RCC 7860 (cell line): Measurements from ENCODE around the gene RAD17.
"Not testable (repeated sequence)": the region's sequence is repeated elsewhere in the genome, so short reads cannot be mapped to it uniquely, and the experiment has no call there.

Experiments used
- DNase-seq: peaks from one replicate; pipeline ENCODE4 v3.0.0-alpha.2; 2015; ENCODE audit warnings: low spot score
- FAIRE-seq: peaks from 2 replicates; lab custom pipeline; 2012; peaks lifted over from hg19 to GRCh38; lab: Jason Lieb, UNC

RAD17 gene

GRCh38 chr5:69369340-69370121, at the start of gene RAD17, which contains the start of the genes AK6 and TAF9:
TSS of gene RAD17 (plus strand) at chr5:69369818. CDS start at chr5:69372209, 2,391 bp downstream.
TSS of gene AK6 (minus strand) at chr5:69369520. CDS start at chr5:69369490, 30 bp downstream.
TSS of gene TAF9 (minus strand) at chr5:69369520. CDS start at chr5:69365737, 3,783 bp downstream.
- FAIRE-seq: no peak
- peak; percentile 62 for DNase-seq

DNA sequence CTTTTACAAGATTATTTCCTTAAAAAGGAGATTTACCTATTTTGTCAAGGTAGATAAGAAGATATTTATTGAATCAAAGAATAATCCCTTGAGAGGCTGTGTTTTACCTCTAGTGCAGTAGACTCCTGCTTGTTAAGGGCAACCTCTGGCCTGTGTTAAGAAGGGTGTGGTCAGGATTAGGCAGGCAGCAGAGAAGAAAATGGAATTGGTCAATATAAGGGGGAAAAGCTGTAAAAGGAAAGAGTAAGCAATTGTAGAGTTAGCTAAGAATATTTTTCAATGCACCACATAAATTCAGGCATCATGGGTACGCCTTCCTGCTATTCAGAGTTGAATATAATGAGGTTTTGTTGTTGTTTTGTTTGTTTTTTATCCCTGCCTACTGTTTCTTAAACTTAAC, 43.3 kb upstream of the RAD17 start:
- DNase-seq (no peak), FAIRE-seq (no peak)

GRCh38 chr5:69329905-69330489, 39.6 kb upstream of the RAD17 start:
- DNase-seq (no peak), FAIRE-seq (no peak)

DNA sequence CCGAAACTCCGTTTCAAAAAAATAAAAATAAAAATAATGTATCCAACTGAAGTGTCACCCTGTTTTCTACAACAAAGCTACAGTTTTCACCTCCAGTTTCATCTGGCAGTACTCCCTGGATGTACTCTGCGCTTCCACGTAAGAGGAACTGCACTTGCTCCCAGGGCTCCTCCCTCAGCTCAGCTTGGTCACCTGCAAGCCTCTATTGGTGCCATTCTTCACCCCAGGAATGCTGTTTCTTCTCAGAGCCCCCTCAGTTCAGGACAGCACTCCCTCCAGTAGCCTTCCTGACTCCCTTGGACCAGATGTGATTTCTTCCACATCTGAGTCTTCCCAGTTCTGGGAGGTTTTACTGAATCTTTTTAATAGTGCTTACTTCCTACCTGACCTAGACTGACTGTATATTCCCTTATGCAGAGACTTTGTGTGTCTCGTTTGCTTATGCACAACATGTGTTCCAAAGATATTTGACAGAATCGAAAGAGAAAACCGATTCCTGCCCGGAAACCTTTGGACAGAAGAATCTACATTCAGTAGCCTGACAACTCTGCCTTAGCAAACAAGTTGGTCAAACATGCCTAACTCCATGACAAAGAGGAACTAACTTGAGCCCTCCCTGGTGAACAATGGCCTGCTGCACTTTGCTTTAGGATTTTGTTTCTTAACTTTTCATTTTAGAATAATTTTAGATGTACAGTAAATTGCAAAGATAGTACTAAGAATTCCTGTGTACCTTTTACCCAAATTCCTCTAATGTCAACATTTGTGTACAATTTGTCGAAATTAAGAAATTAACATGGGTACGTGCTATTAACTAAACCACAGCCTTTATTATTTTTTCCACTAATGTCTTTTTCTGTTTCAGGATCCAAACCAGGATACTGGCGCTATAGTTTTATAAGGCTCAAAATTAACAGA, 37.8 kb upstream of the RAD17 start:
- DNase-seq: no peak
- no peak for FAIRE-seq

DNA sequence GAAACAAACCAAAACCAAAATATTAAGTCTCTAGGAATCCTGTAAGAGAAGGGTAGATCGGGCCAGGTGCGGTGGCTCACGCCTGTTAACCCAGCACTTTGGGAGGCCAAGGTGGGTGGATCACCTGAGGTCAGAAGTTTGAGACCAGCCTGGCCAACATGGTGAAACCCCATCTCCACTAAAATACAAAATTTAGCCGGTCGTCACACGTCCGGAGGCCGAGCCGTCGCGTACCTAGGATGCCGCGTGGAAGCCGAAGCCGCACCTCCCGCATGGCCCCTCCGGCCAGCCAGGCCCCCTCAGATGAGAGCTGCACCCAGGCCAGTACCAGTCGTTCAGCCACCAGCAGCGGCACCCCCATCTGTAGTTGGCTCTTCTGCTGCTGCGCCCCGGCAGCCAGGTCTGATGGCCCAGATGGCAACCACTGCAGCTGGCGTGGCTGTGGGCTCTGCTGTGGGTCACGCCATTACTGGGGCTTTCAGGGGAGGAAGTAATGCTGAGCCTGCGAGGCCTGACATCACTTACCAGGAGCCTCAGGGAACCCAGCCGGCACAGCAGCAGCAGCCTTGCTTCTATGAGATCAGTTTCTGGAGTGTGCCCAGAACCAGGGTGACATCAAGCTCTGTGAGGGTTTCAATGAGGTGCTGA, 35.8 kb upstream of the RAD17 start:
- not testable (repeated sequence) for FAIRE-seq, DNase-seq

GRCh38 chr5:69334793-69335268, 34.8 kb upstream of the RAD17 start:
- no peak for FAIRE-seq

DNA sequence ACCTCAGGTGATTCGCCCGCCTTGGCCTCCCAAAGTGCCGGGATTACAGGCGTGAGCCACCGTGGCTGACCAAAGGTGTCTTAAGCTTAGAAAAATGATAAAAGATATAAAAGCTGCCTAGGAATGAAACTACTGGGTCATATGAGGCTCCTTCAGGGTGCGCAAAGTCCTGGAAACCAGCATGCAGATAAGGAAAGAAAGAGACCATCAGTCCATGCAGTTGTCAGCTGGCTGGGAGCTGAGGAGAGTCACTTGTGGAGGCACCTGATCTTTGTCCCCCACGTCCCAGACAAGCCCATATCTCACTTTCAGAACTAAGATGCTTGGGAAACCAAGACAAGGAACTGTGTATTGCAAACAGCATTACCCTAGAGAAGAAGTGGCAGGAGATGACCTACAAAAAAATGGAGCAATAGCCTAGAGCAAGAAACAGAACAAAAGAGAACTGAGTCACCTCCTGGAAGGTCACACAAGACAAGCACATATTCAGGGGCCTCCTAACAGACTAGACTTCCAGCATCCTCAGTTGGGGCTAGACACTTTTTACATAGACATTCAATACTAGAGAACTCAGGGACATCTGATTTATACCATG, 34.2 kb upstream of the RAD17 start:
- FAIRE-seq (no peak), DNase-seq (no peak)

More at GRCh38 chr5:69334793-69335268, 34.8 kb upstream of the RAD17 start:
- DNase-seq: peak; percentile 29

DNA sequence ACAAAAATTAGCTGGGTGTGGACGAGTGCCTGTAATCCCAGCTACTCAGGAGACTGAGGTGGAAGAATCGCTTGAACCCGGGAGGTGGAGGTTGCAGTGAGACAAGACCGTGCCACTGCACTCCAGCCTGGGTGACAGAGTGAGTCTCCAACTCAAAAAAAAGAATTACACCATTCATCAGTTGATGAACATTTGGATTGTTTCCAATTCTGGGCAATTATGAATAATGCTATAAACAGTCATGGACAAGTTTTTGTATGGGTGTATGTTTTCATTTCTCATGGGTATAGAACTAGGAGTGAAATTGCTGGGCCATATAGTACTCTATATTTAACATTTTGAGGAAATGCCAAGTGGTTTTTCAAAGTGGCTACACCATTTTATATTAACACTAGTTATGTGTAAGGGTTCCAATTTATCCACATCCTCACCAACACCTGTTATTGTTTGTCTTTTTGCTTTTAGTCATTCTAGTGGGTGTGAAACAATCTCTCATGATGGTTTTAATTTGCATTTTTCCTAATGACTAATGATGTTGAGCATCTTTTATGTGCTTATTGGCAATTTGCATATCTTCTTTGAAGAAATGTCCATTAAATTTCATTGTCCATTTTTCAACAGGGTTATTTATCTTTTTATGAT, 28.0 kb upstream of the RAD17 start:
- no peak for FAIRE-seq

GRCh38 chr5:69343083-69343482, 26.5 kb upstream of the RAD17 start:
- no peak for FAIRE-seq
- no peak for DNase-seq

More for the DNA sequence above, 28.0 kb upstream of the RAD17 start:
- DNase-seq: no peak

DNA sequence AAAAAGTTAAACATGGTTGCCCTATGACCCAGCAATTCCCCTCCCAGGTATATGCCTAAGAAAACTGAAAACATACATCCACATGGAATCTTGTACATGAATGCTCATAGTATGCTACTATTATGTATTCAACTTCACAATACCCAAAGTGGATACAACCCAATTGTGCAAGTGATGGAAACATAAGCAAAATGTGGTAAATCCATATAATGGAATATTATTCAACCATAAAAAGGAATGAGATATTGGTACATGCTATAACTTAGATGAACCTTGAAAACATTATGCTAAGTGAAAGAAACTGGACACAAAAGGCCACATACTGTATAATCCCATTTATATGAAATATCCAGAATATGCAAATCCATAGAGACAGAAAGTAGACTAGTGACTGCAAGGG, 19.0 kb upstream of the RAD17 start:
- FAIRE-seq (no peak), DNase-seq (no peak)

GRCh38 chr5:69359699-69360098, 9.9 kb upstream of the RAD17 start:
- FAIRE-seq: no peak
- no peak for DNase-seq

DNA sequence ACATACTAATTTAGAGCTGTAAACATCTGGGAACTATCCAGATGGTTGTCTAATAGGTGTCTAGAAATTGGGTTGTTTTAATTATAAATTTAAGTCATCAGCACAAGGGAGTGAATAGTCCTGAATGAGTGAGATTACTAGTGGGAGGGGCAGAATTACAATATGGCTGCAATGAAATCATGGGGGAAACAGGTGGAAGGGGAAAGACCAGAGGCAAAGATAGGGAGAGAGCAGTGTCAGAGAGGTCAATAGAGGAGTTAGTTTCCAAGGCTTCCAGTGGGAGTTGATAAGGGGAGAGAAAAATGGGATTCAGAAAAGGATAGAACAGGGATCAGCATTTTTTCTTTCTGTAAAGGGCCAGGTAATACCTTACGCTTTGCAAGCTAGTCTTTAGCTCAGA, 9.2 kb upstream of the RAD17 start:
- FAIRE-seq: no peak

GRCh38 chr5:69364414-69364813, 5.2 kb upstream of the RAD17 start:
- no peak for DNase-seq
- no peak for FAIRE-seq

More for the DNA sequence above, 9.2 kb upstream of the RAD17 start:
- DNase-seq: no peak

DNA sequence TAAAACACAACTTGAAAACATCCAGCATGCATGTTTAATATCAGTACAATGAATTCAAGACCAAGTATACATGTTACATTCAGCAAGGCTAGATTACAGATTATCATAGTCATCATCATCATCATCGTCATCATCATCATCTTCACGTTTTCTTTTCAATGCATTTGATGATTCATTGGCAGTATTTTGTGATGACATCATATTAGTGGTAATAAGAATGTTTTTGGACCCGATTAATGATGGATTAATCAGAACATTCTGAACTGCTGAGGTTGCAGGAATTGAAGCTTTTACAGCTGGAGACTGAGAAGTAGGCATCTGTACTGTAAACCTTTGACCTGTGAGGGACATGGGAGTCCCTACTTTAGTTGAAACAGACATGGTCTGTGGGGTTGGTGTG, 4.8 kb upstream of the RAD17 start:
- FAIRE-seq (no peak), DNase-seq (no peak)

DNA sequence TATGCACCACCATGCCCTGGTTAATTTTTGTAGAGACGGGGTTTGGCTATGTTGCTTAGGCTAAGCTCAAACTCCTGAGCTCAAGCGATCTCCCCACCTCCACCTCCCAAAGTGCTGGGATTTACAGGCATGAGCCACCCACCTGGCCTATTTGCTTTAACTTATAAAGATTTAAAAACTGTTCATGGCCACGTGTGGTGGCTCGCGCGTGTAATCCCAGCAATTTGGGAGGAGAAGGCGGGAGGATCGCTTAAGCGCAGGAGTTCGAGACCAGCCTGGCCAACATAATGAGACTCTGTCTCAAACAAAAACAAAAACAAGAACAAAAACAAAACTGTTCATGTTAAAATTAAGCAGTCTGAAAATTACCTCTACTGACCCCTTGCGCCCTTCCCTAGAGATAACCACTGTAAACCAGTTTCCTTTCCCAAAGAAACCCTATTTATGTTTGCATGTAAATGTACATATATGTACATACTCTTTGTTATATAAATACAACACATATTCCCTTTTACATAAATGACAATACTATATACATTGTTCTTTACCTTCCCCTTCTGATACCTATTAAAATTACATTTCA, 1.8 kb upstream of the RAD17 start:
- DNase-seq (no peak), FAIRE-seq (no peak)

- DNase-seq (no peak), FAIRE-seq (no peak)
Measured at GRCh38 chr5:69368458-69369339, 919 bp upstream of the RAD17 start.

DNA sequence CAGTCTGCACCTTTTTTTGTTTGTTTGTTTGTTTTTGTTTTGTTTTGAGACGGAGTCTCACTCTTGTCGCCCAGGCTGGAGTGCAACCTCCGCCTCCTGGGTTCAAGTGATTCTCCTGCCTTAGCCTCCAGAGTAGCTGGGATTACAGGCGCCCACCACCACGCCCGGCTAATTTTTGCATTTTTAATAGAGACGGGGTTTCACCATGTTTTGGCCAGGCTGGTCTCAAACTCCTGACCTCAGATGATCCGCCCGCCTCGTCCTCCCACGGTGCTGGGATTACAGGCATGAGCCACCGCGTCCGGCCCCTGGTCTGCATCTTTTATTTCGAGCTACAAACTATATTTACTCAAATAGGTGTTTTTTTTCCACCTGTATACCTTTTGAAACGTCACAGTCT, 717 bp downstream of the RAD17 start:
- DNase-seq, FAIRE-seq: not testable (repeated sequence)

- no peak for DNase-seq
- FAIRE-seq: no peak
Measured at GRCh38 chr5:69372394-69372793, 2.8 kb downstream of the RAD17 start.
